RWPE1 (cell line): ENCODE results near the gene PTCRA.

Source experiments
- CTCF ChIA-PET: fragments of 350-600 bp; sonication (Branson Sonifier 250); formaldehyde crosslinking; extraction: SDS; loops from one replicate; lab custom pipeline; 2021; lab: Yijun Ruan, JAX
- POLR2A ChIA-PET: fragments of 400-600 bp; formaldehyde crosslinking; extraction: SDS; loops from one replicate; lab custom pipeline; 2020; ENCODE audit warnings: antibody characterized with exemption; ENCODE audit not compliant: low non-redundant PET; lab: Yijun Ruan, JAX
- DNase-seq: peaks from one replicate; pipeline ENCODE4 v3.0.0; 2012; ENCODE audit warnings: low spot score
- H3K27ac ChIP-seq: fragments of 450-650 bp; 2 replicates; pipeline ENCODE4 v1.5.1; 2017
- TF ChIP-seq, protein P1 (sequence below): fragments of 450-650 bp; conservative IDR thresholded peaks from 2 replicates; pipeline ENCODE4 v1.5.1; 2017; ENCODE audit warnings: low read depth, mild to moderate bottlenecking

PTCRA gene

DNA sequence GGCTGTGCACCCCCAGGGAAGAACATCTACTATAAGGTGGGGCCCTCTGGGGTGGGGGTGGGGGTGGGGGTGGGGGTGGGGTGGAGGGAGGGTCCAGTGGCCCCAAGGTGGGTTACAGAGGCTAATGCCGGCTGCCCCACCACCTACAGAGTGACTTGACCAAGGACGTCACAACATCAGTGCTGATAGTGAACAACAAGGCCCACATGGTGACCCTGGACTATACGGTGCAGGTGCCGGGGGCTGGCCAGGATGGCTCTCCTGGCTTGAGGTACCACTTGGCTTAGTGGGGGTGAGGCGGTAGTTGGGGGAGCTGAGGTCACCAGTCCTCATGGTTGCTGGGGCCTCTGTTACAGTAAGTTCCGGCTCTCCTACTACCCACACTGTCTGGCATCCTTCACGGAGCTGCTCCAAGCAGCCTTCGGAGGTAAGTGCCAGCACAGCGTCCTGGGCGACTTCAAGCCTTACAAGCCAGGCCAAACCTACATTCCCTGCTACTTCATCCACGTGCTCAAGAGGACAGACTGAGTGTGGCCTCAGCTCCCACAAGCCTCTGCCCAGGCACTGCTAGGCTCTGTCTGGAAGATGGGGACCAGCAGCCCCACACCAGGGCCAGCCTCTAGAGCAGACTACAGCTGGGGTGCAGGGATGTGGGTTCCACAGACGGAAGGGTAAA lies 47.5 kb downstream of the PTCRA start:
- no peak for DNase-seq
- H3K27ac ChIP-seq, result peak overlapping the region; percentile 11; the same call in 1 of the 2 replicates
- ChIA-PET CTCF (no interaction called here), POLR2A (interaction anchor here (0.6 kb wide), 1 partner anchor 33 kb away, joined by 4 read pairs; no protein-coding TSS in a partner anchor)
- TF ChIP-seq, protein P1, sequence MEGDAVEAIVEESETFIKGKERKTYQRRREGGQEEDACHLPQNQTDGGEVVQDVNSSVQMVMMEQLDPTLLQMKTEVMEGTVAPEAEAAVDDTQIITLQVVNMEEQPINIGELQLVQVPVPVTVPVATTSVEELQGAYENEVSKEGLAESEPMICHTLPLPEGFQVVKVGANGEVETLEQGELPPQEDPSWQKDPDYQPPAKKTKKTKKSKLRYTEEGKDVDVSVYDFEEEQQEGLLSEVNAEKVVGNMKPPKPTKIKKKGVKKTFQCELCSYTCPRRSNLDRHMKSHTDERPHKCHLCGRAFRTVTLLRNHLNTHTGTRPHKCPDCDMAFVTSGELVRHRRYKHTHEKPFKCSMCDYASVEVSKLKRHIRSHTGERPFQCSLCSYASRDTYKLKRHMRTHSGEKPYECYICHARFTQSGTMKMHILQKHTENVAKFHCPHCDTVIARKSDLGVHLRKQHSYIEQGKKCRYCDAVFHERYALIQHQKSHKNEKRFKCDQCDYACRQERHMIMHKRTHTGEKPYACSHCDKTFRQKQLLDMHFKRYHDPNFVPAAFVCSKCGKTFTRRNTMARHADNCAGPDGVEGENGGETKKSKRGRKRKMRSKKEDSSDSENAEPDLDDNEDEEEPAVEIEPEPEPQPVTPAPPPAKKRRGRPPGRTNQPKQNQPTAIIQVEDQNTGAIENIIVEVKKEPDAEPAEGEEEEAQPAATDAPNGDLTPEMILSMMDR, result no peak

- ChIA-PET CTCF (interaction anchor here (0.5 to 0.6 kb wide), 3 partner anchors 16 to 133 kb away, joined by 3 to 5 read pairs (median 5); no protein-coding TSS in a partner anchor), POLR2A (no interaction called here)
- H3K27ac ChIP-seq, result peak overlapping the region; percentile 11; the same call in 1 of the 2 replicates
- DNase-seq, result no peak
- TF ChIP-seq, protein P1, result no peak; the same call in 1 of the 2 replicates
These were observed 48.2 kb downstream of the PTCRA start for GRCh38 chr6:42963855-42964605.

DNA sequence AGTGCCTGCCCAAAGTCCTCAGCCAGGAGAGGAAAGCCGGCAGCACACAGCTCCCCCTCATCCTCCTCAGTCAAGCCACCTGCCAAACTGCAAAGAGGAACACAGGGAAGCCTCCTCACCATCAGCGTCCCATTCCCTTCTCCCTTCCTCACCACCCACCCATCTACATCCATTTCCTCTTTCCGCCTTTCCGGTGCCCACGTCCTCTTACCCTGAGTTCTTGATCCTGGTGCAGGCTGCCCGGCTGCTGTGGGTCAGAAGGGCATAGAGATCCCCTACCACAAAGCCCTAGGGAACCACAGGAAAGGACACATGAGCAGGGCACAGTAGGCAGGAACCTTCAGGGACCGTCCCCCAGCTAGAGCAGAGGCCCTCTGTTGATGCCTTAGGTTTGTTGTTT lies 50.7 kb downstream of the PTCRA start:
- CTCF ChIA-PET, result no interaction called here
- no peak overlapping the region for H3K27ac ChIP-seq
- TF ChIP-seq, protein P1, result no peak
- no peak for DNase-seq
- POLR2A ChIA-PET, result no interaction called here

DNA sequence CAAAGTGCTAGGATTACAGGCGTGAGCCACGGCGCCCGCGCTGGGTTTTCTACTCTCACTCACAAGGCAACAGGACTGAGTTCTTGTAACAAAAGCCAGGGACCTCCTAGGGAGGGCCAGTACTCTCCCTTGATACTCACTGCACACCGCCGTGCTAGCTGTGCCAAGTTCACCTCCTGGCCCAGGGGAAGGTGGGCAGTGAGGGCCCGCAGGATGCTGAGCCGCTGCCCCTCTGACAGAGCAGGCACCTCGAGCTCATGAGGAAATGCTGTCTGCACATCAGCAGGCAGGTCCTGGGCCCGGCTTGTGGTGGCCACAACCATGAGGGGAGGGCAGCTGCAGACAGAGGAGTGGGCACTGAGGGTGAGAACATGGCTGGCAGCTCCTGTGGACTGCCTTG lies 51.4 kb downstream of the PTCRA start:
- H3K27ac ChIP-seq, result no peak overlapping the region
- ChIA-PET POLR2A (no interaction called here), CTCF (no interaction called here)
- TF ChIP-seq, protein P1, result no peak
- no peak for DNase-seq

DNA sequence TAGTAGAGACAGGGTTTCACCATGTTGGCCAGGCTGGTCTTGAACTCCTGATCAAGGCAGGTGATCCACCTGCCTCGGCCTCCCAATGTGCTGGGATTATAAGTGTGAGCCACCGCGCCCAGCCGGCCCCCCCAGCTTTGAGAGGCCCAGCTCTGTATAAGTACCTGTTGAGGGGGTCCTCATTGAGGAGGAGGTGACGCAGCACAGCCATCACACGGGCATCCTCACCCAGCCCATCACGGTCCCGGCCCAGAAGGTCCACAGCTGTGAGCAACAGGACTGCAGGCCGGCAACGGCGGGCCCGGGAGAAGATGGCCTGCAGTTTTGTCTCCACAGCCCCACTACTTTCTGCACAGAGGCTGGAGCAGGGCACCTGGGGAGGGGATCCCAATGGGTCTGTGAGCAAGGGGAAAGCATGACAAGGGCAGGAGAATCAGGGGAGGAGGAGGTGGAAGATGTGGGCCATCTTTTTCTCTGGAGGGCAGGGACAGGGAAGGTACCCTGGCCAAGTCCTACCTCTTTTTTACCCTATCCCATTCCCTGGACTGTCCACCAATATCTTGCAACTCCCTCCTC lies 52.4 kb downstream of the PTCRA start:
- CTCF ChIA-PET, result no interaction called here
- TF ChIP-seq, protein P1, result no peak
- POLR2A ChIA-PET, result no interaction called here
- H3K27ac ChIP-seq, result no peak overlapping the region
- DNase-seq, result no peak

GRCh38 chr6:42968783-42969182 lies 52.9 kb downstream of the PTCRA start:
- ChIA-PET POLR2A (no interaction called here), CTCF (interaction anchor here (0.6 kb wide), 1 partner anchor 201 kb away, joined by 6 read pairs; no protein-coding TSS in a partner anchor)
- TF ChIP-seq, protein P1, result no peak
- no peak overlapping the region for H3K27ac ChIP-seq
- DNase-seq, result no peak
